Islet precursor cell (in vitro differentiated cells): ENCODE data around the gene TNK2.
A peak's percentile ranks its signal among the peaks of the same experiment; 100 is the strongest.

Experiments used
- DNase-seq: peaks from one replicate; pipeline ENCODE4 v3.0.0-alpha.2; 2018

TNK2 gene

DNA sequence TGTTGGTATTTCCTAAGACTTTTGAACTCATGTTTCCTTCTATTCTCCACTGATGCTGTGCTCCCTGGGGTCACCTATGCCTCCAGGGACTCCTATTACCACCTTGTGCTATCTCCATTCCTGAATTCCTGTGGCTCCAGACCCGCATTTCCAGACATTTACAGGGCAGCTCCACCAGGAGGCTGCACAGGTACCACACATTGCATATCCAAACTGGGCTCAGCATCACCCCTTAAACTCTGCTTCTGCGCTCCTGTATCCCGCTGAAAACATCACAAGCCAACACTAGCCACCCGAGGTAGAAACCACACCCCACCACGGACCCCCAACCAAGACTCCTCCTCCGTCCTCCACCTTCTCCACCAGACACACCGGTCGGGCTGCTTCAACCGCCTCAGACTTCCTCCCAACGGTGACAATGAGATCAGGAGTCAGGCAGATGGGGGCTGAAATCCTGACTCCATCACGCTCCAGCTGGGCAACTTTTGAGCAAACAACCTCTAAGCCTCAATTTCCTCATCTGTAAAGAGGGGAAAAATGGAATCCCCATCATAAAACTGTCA, 10.4 kb downstream of the TNK2 start:
- peak; percentile 94 for DNase-seq

DNA sequence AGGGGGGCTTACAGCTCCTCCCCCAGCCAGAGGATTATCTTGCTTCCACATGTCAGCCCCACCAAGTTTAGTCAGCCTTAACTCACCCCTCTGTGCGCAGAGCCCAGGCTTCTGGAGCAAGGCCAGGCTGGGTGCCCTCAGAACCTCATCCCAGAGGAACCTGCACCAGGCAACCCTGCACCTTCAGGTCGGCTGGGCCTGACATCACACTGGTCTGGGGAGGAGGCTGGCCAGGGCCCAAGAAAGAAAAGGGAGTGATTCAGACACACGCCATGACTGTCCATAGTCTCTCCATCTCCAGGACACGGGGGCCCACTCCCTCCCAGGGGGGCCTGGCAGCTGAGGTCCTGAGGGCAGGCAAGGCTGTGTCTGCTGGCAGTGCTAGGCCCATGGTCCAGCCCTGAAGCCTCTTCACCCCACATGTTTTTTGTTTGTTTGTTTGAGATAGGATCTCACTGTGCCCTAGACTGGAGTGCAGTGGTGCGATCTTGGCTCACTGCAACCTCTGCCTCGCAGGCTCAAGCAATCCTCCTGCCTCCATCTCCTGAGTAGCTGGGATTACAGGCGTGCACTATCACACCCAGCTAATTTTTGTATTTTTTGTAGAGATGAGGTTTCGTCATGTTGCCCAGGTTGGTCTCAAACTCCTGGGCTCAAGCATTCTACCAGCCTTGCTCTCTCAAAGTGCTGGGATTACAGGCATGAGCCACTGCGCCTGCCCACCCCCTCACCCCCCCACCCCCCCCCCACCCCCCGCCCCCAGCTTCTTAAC, 11.1 kb downstream of the TNK2 start:
- peak; percentile 80 for DNase-seq

DNA sequence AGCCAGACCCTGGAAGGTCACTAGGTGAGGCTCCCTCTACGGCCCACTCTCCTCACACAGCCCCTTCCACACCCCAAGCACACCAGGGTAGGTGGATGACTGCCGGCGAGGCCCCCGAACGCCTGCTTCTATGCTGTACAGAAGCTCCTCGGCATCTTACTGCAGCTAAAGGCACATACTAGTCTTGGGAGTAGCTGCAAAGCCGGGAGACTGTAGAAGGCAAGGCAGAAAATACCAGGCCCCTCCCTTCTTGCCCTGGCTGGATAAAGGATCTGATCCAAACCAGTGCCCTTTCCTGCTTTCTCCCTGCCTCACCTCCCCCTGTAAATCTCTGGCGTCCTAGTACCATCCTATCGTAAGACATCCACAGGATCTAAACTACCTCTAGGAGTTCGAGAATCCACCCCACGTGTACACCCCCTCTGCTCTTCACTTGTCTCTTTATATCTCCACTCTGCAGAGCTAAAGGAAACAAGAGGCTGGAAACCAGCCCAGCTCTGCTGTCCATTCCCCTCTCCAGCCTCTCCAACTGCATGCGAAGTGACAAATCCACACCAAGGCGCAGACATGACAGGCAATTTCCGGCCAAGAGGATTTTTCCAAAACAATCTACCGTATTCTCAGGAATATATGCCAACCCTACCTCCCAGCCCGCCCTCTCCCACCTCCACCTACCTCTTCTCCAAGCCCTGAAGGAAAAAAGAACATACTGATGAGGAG, 11.8 kb downstream of the TNK2 start:
- DNase-seq, result no peak

DNA sequence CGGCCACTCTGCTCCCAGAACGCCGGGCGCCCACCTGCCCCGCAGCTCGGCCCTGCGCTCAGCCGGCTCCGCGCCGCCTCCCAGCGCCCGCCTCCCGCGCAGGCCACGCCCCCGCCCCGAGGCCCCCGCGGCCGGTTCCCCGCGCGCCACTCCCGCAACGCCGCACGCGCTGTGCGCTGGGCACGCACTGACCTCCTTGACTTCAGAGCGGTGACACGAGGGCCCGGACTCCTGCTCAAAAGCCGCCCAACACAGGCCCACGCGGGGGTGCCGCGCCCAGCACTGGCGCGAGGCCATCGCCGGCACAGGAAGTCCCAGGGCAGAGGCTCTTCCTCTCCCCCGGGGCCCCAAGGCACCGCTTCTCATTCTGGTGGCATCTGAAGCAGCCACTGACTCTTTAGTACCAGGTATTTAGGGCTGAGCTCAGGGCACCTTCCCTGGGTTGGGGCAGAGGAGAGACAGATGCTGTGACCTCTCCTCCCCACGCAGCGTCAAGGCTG, 12.4 kb downstream of the TNK2 start:
- peak; percentile 69 for DNase-seq

DNA sequence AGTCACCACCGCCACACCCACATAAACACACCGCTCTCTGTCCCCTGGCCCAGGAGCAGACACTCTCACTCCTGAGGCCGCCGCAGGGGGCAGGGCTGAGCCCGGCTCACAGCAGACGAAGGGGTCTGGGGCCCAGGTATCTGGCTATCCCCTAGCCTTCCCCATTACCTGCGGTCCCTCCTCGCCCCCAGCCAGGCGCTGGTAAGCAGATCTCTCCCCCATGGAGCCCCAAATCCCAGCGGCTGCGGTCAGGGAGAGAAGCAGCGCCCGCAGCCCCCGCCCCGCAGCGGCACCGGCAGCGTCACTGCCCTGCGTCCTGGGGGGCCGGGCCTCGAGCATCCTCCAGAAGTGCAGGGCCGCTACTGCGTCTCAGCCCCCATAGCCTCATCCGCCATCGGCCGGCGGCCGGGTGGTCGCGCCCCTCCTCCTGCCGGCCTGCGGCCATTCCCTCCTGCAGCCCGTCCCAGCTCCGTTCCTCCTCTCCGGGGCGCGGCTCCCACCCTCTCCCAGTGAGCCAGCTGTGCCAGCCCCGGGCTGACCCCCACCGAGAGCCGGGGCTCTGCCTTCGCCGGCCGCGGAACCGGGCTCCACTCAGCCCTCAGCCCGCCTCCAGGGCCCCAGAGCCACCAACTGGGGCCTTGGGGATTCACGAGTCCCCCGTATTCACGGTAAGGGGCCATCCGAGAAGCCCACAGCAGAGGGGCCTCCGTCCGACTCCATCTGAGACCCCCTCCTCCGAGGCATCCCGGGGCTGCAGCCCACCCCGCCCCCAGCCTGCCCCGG, 13.1 kb downstream of the TNK2 start:
- peak; percentile 89 for DNase-seq

DNA sequence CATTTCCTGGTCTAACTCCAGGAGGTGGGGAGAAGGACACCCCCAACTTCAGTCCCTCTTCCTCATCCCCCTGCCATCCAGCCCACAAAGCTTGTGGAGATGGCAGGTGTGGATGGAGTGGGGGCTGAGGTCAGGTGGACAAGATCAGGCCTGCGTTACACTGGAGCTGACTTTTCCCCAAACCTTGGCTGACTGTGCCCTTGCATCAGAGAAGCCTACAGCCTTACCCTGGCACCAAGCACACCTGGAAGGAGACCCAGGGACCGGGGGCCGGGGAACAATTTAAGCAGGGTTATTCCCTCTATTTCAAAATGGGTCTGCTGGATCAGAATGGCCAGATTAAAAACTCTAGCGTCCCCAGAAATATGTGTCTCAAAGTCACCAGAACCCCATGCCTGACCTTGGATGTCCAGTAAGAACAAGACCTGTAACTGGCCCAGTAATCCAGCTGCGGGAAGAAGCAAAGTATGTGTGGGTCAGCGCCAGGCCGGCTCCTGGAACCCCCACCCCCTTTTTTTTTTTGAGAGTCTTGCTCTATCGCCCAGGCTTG, 14.4 kb downstream of the TNK2 start:
- DNase-seq, result no peak

DNA sequence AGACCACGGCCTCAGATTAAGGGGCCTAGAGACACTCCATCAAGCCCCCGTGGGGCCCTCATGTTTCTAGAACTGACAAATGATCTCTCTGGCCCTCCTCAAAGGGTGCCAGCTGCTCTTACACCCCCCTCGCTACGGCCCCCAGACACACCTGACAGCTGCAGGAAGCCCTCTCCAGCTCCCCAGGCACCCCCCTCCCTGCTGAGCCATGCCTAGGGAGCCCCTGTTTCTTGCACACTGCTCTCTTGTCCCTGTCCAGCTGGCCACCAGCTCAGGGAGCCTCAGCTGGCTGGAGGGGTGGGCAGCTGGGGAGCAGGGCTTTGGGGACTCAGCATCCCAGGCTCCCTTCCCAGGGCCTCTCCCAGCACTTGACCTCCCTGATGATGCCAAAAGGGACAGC, 14.8 kb downstream of the TNK2 start:
- DNase-seq, result no peak

DNA sequence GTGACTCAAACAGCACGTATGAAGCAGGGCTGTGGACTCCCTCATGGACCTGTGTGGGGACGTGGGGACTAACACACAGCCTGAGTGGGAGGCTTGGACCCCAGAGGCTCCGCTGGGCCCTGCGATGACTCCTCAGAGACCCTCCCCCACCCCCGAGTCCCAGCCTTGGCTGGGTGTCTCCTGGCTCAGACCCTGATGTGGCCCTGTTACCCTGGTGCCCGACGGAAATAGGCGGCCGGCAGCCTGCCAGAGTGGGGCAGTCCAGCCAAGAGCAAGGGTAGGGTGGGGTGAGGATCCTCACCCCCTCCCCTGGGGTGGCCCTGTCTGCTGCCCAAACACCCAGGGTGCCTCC, 15.3 kb downstream of the TNK2 start:
- DNase-seq, result no peak

DNA sequence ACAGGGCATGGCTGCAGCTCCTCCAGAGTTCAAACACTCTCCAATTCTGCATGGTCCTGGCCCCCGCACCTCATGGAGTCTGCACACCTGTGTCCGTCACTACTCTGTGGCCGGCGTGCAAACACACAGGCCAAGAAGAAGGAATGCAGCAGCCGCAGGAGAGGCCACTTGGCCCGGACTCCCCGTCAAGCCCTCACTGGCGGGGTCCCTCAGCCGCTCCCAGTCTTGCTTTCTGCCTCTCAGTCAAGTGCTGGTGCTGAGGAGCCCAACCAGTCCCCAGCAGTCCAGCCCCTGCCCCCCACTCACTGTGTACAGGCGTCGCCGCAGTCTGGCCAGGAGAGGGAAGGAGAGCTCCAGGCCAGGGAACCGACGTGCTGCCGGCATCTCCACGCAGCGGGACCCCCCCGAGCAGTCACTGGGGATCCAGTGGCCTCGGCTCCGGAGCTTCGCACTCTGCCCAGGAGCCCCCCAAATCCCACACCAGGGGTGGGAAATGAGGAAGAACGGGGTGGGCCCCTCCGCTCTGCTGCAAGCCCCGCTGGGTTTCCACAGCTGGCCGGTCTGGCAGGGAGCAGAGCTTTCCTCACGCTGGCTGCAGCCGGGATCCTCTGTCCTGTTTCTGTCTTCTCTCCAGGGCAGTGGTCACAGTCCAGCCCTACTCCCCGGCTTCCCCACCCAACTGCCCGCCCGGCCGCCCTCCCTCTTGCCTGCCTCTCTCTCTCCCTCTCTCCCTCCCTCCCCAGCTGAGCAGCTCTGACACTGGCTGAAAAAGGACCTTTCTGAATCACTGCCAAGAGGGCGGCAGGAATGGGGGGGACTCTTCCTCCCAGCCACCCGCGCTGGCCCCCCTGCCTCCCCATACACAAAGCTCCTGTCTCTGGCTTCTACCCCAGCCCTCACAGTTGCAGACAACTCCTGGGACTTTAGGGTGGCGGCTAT, 16.0 kb downstream of the TNK2 start:
- peak; percentile 78 for DNase-seq

DNA sequence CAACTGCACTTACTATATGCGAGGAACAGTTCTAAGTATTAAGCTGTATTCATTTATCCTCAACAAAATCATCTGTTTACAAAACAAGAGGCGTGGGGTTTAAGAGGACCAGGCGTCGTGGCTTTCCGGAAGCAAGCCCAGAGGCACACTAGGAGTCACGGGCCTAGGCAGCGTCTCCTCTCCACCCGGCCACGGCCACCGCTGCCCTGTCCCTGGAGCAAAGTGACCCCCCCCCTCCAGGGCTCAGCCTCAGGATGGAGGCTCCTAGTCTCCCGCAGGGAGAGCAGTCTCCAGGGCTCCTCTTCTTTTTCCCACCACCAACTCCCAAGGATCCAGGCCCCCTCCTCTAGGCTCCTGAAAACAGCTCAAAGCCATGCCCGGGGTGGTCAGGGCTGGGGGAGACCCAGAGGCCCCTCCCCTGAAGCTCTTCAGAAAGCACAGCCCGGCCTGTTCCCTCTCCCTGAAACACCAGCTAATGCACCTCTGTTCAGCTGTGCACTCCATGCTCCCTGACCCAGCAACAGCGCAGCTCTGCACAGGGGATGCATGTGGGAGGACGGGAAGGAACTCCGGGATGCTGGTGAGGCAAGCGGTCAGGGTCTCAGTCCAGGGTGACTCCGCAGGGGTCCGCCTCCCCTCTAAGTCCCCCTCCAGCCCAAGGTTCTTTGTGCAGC, 16.8 kb downstream of the TNK2 start:
- DNase-seq, result no peak

DNA sequence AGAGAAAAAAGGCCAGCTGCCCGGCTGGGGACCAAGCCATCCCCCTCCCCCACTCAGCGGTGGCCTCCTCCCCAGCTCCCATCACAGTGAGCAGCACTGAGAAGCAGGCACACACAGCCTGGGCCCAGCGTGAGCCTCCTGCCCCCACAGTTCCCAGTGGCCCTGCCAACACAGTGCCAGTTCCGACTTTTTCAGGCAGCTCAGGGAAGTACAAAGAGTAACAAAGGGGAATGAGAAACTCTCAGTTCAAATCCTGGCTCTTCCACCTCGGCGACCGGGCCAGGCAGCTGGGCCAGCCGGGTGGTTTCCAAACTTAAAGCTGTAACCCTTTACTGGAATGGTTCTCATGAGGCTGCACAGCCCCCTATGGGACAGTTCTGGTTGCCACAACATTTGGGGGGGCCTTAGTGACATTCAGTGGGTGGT, 18.5 kb downstream of the TNK2 start:
- DNase-seq, result no peak

DNA sequence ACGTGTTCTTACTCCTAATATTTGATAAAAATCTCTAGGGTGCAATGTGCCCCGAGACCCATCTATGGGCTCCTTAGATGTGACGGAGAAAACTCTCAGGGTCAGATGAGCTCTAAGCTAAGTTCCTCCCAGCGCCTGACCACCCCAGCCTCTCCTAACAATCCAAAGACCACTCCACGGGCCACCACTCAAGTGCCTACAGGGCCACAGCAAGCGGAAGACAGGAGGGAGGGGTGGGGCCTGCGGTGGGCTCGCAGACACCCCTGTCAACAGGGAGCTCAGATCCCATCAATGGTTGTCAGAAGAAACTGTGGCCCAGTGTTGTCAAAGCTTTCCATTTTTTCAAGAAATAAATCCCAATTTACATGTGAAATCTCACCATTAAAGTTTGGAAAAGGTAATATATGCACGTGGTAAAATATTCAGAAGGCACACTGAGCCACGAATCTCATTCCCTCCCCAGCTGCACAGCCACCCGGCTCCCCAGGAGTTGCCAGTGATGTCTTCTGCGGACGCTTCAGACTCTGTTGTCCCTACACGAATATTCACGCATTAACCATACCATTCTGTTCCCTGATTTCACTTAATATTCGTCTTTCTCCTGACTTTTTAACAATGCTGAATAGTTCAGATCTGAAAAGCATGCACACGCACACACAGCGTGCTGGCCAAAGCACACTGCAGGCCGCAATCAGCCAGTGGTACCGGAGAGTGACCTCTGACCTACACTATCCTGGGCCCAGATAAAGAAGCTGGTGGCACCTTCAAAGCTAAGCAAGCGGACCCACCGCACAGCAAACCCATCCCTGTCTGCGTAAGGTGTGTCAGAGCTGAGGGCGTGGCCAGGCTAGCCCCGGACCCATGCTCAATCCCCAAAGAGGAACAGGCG, 19.1 kb downstream of the TNK2 start:
- no peak for DNase-seq

DNA sequence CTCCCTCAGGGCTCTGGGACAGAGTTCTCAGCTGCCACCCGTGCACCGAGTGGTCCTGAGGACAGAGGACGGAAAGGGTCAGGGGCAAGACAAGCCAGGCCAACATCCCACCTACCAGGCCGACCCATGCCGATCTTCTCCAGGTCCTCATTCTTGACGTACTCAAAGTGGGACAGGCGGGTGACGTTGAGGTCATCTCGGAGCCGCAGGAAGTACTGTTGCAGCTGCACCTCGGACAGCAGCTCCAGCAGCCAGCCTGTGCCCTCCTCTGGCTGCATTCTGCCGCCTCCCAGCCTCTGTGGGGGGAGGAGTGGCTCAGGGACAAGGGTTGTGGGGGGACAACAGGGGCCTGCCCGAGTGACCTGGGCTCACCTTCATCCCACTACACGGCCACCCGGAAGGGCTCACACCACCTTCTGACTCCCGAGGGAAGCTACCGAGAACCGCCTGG, 20.0 kb downstream of the TNK2 start:
- DNase-seq, result no peak

DNA sequence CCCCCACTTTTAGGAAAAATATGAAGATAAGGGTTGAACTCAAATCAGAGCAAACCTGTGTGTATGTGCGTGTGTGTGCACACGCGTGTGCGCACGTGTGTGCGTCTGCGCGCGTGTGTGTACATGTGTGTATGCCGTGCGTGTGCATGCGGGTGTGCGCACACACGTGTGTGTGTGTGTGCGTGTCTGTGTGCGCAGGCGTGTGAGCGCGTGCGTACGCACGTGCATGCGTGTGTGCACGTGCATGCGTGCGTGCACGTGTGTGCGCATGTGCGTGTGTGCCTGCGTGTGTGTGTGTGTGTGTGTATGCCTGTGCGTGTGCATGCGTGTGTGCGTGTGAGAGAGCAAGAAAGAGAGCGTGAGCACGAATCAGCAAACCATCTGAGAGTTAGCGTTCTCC, 20.7 kb downstream of the TNK2 start:
- no peak for DNase-seq

DNA sequence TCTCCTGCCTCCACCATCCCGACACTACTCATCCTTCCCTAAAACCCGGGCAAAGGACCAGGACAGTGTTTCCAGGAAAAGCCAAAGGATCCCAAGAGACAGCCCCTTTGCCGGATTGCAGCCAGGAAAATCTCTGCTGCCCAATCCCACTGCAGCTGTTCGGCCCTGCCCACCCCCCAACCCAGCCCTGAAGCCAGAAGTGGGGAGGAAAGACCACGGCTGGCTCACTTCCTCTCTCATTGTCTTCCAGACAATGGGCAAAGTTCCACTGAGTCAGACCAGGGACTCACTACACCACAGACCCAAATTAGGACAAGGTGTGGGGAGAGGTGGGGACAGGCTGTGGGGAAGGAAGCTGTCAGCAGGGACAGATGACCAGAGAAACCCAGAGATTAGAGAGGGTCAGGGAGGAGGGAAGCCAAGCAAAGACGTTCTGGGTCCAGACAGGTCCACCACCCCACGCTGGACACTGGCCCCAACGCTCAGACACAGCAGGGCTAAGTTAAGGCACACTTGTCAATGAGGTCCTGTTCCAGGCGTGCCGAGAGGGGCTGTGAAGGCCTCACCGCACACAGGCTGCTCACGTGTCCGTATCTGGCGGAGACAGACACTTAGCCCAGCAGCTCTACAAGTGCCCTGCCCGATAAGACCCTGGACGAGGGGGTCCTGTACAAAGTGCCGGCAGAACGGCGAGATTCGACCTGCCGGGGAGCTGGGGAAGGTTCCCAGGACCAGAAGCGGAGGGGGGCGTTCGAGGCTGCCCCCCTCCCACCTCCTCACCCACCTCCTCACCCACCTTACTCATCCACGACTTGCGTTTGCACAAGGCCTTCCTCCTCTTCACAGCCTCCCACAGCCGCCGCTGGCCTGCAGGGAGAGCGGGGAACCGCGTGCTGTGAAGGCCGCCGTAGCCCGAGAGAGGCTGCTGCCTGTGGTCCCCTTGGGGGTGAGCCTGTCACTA, 21.9 kb downstream of the TNK2 start:
- DNase-seq, result peak; percentile 77

DNA sequence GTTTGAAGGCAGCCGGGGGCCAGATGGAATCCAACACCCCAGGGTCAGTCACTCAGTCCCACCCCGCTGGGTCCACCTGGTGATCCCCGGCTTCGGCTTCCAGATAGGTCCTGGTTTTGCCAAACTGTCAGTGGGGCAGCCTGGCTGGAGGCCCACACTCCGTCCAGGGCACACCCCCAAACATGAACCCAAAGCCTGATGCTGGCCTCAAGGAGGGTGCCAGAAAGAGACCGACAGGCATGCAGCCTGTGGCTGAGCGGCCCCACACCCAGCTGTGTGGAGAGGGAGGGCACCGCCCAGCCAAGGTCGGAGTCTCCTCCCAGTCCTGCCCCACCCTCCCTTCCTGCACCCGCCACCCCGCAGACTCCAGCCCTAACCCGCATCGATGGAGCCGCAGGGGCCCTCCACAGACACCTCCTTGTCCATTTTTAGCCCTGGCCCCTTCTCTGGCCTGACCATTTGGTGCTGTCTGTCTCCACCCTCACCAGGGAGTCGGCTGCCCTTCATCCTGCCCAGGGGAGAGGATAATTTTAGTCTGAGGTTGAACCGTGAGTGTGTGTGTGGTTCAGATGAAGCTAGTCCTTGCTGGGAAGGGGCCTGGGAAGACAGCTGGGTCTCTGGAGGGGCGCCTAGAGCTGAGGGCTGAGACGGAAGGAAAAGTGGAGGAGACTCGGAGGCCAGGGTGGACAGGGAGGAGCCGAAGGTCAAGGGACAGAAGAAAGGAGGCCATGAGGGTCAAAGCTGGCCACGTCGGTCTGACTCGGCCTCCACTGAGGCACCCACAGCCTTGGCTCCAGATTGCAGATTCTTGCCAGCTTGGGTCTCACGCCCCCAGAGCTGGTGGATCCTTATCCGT, 23.1 kb downstream of the TNK2 start:
- DNase-seq, result no peak

DNA sequence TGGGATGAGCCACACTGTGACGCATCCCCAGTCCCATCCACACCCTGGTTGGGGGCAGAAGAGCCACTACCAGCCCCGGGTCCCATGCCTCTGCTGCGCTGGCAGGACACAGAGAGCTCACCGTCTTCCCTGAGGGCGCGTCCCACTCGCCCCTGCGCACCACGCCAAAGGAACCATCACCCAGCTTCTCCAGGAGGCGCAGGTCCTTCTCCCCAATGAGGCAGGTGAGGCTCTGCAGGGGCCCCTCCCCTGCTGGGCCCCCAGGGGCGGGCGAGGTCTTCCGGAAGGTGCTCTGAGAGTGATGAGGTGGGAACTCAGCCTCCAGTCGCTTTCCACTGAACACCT, 23.7 kb downstream of the TNK2 start:
- no peak for DNase-seq

DNA sequence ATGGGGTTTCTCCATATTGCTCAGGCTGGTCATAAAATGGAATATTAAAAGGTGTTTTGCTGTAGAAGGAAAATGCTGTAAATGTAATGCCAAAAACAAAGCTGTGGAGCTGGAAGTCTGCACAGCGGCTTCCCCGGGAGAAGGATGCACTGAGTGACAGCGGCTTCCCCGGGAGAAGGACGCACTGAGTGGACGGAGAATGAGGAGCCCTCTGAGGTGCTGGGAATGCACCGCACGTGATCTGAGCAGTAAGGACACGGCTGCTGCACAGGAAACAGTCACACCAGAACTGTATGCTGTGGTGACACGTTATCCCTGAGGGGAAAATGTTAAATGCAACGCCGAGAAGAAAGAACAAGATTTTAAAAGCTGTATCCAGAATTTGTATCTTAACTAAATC, 24.6 kb downstream of the TNK2 start:
- DNase-seq, result no peak
